ENCODE results near the gene PLA2G3.

PLA2G3 gene

GRCh38 chr22:31085493-31085824 is 54.8 kb downstream of the PLA2G3 start:
- no peak for DNase-seq

GRCh38 chr22:31084811-31085492 is 55.4 kb downstream of the PLA2G3 start:
- DNase-seq: peak; percentile 89
